GM23338 (cell line): ENCODE measurements around the gene CEP170B. TPM values are rescaled to one million over a fixed set of nuclear protein-coding genes. Genes with fewer than 3 reads are reported as not detected.

Experiments
- ATAC-seq: fragments of 200-7000 bp; cut with Tn5 transposase; 3 replicates; pipeline ENCODE4 v1.9.1; 2020
- DNase-seq: peaks from one replicate; pipeline ENCODE4 v3.0.0-alpha.2; 2015; ENCODE audit warnings: low spot score
- H2AFZ ChIP-seq: fragments of 200-600 bp; sonication (generic); 2 replicates; pipeline ENCODE4 v1.8.0; 2016; ENCODE audit warnings: antibody characterized with exemption, mild to moderate bottlenecking, moderate library complexity
- H3F3A ChIP-seq: fragments of 200-600 bp; sonication (generic); replicated peaks from 2 replicates; pipeline ENCODE4 v1.8.0; 2017; ENCODE audit warnings: antibody characterized with exemption, mixed run types, low read depth
- H3K27ac ChIP-seq: fragments of 200-600 bp; sonication (generic); 2 replicates; pipeline ENCODE4 v1.6.1; 2016; ENCODE audit warnings: low read depth
- H3K27me3 ChIP-seq: fragments of 200-600 bp; sonication (generic); 2 replicates; pipeline ENCODE4 v1.8.0; 2016; ENCODE audit warnings: mild to moderate bottlenecking, mixed run types, moderate library complexity; ENCODE audit not compliant: insufficient read depth
- H3K36me3 ChIP-seq: fragments of 200-600 bp; sonication (generic); 2 replicates; pipeline ENCODE4 v1.8.0; 2016; ENCODE audit warnings: mild to moderate bottlenecking; ENCODE audit not compliant: insufficient read depth
- H3K4me1 ChIP-seq: fragments of 200-600 bp; sonication (generic); 2 replicates; pipeline ENCODE4 v1.8.0; 2016; ENCODE audit warnings: mild to moderate bottlenecking, moderate library complexity; ENCODE audit not compliant: insufficient read depth
- H3K4me2 ChIP-seq: fragments of 200-600 bp; sonication (generic); 2 replicates; pipeline ENCODE4 v1.7.1; 2017; ENCODE audit warnings: mixed run types
- H3K4me3 ChIP-seq: fragments of 200-600 bp; sonication (generic); 2 replicates; pipeline ENCODE4 v1.6.1; 2016; ENCODE audit warnings: mixed run types
- H3K79me2 ChIP-seq: fragments of 200-600 bp; sonication (generic); replicated peaks from 2 replicates; pipeline ENCODE4 v1.8.0; 2017; ENCODE audit warnings: mild to moderate bottlenecking; ENCODE audit not compliant: insufficient read depth
- H3K9me2 ChIP-seq: fragments of 200-600 bp; sonication (generic); 2 replicates; pipeline ENCODE4 v1.8.0; 2017; ENCODE audit not compliant: insufficient read depth
- H4K20me1 ChIP-seq: fragments of 200-600 bp; sonication (generic); replicated peaks from 2 replicates; pipeline ENCODE4 v1.8.0; 2017; ENCODE audit warnings: mild to moderate bottlenecking; ENCODE audit not compliant: insufficient read depth
- H3K27ac Mint-ChIP-seq: 2 replicates; pipeline ENCODE4 v1.8.0; 2020; ENCODE audit warnings: inconsistent platforms, mild to moderate bottlenecking, moderate library complexity, mixed read lengths
- H3K27me3 Mint-ChIP-seq: 3 replicates; pipeline ENCODE4 v1.8.0; 2022; ENCODE audit warnings: low read depth, mild to moderate bottlenecking, moderate library complexity, mixed read lengths, inconsistent platforms; ENCODE audit not compliant: insufficient read depth, poor library complexity
- H3K36me3 Mint-ChIP-seq: 3 replicates; pipeline ENCODE4 v1.8.0; 2021; ENCODE audit warnings: low read depth, mild to moderate bottlenecking, inconsistent platforms, moderate library complexity, mixed read lengths
- H3K4me1 Mint-ChIP-seq: 3 replicates; pipeline ENCODE4 v1.8.0; 2020; ENCODE audit warnings: mild to moderate bottlenecking, inconsistent platforms, mixed read lengths
- H3K4me3 Mint-ChIP-seq: 3 replicates; pipeline ENCODE4 v1.8.0; 2021; ENCODE audit warnings: moderate library complexity, mild to moderate bottlenecking, inconsistent platforms, mixed read lengths
- H3K9me3 Mint-ChIP-seq: 3 replicates; pipeline ENCODE4 v1.8.0; 2020; ENCODE audit warnings: moderate library complexity, mild to moderate bottlenecking, inconsistent platforms, mixed read lengths
- EZH2 ChIP-seq: fragments of 200-600 bp; sonication (generic); IDR thresholded peaks from one replicate; pipeline ENCODE4 v1.8.0; 2017; ENCODE audit warnings: antibody characterized with exemption, mild to moderate bottlenecking, low read depth; ENCODE audit not compliant: unreplicated experiment
- JUNB ChIP-seq: IDR thresholded peaks from one replicate; pipeline ENCODE4 v1.6.1; 2016; ENCODE audit warnings: antibody characterized with exemption; ENCODE audit not compliant: unreplicated experiment
- POLR2AphosphoS5 ChIP-seq: IDR thresholded peaks from 2 replicates; pipeline ENCODE4 v1.6.1; 2016; ENCODE audit warnings: antibody characterized with exemption, low read depth
- REST ChIP-seq: IDR thresholded peaks from one replicate; pipeline ENCODE4 v1.6.1; 2018; ENCODE audit warnings: antibody characterized with exemption; ENCODE audit not compliant: unreplicated experiment
- STAT1 ChIP-seq: IDR thresholded peaks from one replicate; pipeline ENCODE4 v1.6.1; 2016; ENCODE audit warnings: antibody characterized with exemption; ENCODE audit not compliant: unreplicated experiment
- ZNF462 ChIP-seq: fragments of 250-450 bp; sonication (Bioruptor Pico); IDR thresholded peaks from 2 replicates; pipeline ENCODE4 v1.5.0; 2020; ENCODE audit warnings: mild to moderate bottlenecking, moderate library complexity
- polyA plus RNA-seq: library from polyadenylated mRNA; unstranded; fragments of >200 nt; fragmentation: Nextera tagmentation; extraction: Ambion mirVana; gene quantifications from 2 replicates; pipeline ENCODE4 v1.2.1, GENCODE V29; 2016
- total RNA-seq: library from RNA; depleted of rRNA; stranded (reverse); fragments of >200 nt; shearing (Covaris generic); gene quantifications from 2 replicates; pipeline ENCODE4 v1.2.3, GENCODE V29; 2014

Gene CEP170B
- total and polyA plus RNA-seq, 2 experiments from 2014 or later: 4.6 to 37.1 TPM

- TF ChIP-seq POLR2AphosphoS5 (no peak), ZNF462 (CRISPR knock-in tag) (no peak)
These were observed 65.6 kb downstream of the CEP170B start (continued) for GRCh38 chr14:104930526-104931303.

GRCh38 chr14:104931304-104931770 is 66.3 kb downstream of the CEP170B start:
- H3K4me1 Mint-ChIP-seq: peaks cover 2% of the 10 kb centered on the region; the same call in 1 of the 3 replicates
- DNase-seq (no peak), ATAC-seq (no peak)
- peaks cover 3% of the 10 kb centered on the region; the same call in 1 of the 3 replicates for H3K36me3 Mint-ChIP-seq
- no peaks in the 10 kb centered on the region for H3K9me2 ChIP-seq
- peaks cover 50% of the 10 kb centered on the region for H3K27me3 Mint-ChIP-seq
- peak overlapping the region; percentile 61; the same call in 1 of the 2 replicates for H3K4me3 ChIP-seq
- H3K27me3 ChIP-seq: peaks cover 60% of the 10 kb centered on the region
- H2AFZ ChIP-seq: no peak overlapping the region
- no peaks in the 10 kb centered on the region for H3K79me2 ChIP-seq
- H3K27ac Mint-ChIP-seq: no peak overlapping the region
- H3K4me1 ChIP-seq: peaks cover 3% of the 10 kb centered on the region; the same call in 1 of the 2 replicates
- no peak overlapping the region for H3K27ac ChIP-seq
- peak overlapping the region; percentile 84 for H3K4me2 ChIP-seq
- H3K9me3 Mint-ChIP-seq: no peaks in the 10 kb centered on the region
- H3K36me3 ChIP-seq: no peaks in the 10 kb centered on the region
- no peaks in the 10 kb centered on the region for H3F3A ChIP-seq
- H4K20me1 ChIP-seq: no peaks in the 10 kb centered on the region
- H3K4me3 Mint-ChIP-seq: no peak overlapping the region
- TF ChIP-seq JUNB: no peak
- TF ChIP-seq STAT1: no peak
- TF ChIP-seq REST: no peak
- TF ChIP-seq EZH2: peak; percentile 13
